HepG2 (cell line): ENCODE data around the gene CSTF1. TPM values are rescaled to one million over a fixed set of nuclear protein-coding genes. Genes with fewer than 3 reads are reported as not detected.

ENCODE experiments used
- ATAC-seq: fragments of 200-7000 bp; cut with Tn5 transposase; 3 replicates; pipeline ENCODE4 v1.9.1; 2020; ENCODE audit warnings: mild to moderate bottlenecking, moderate library complexity
- BruUV-seq: library from RNA; stranded (reverse); fragments of 400-500 nt; replicated peaks from 2 replicates; lab custom pipeline; 2021; lab: Mats Ljungman, UMichigan
- CTCF ChIA-PET: fragments of 300-600 bp; formaldehyde crosslinking; extraction: SDS; loops from one replicate; lab custom pipeline; 2021; ENCODE audit warnings: low total read pairs, inconsistent platforms, low intra/inter-chr PET ratio; lab: Yijun Ruan, JAX
- POLR2A ChIA-PET: fragments of 350-600 bp; sonication (Branson Sonifier 250); formaldehyde crosslinking; loops from one replicate; lab custom pipeline; 2020; ENCODE audit warnings: antibody characterized with exemption, inconsistent platforms; lab: Yijun Ruan, JAX
- DNase-seq: peaks from one replicate; pipeline ENCODE4 v3.0.0-alpha.2; 2015; ENCODE audit warnings: low spot score
- FAIRE-seq: peaks from 3 replicates; lab custom pipeline; 2011; peaks lifted over from hg19 to GRCh38; lab: Jason Lieb, UNC
- H2AFZ ChIP-seq: one replicate; pipeline ENCODE4 v1.6.1; 2011; ENCODE audit warnings: low read length, inconsistent platforms
- H3K27ac ChIP-seq: fragments of 300-600 bp; 3 replicates; pipeline ENCODE4 v1.8.0; 2011; ENCODE audit warnings: mixed run types, mild to moderate bottlenecking, mixed read lengths, low read length, inconsistent platforms; ENCODE audit not compliant: insufficient read depth; ENCODE audit errors: extremely low read length
- H3K27me3 ChIP-seq, 2 experiments: fragments of 200-600 bp in 1 of 2; 2 replicates in 1 of 2; 3 replicates in 1 of 2; pipeline versions ENCODE4 v1.6.0 to v1.8.0; 2011; ENCODE audit warnings: low read length in 2 of 2, mild to moderate bottlenecking in 2 of 2, moderate library complexity in 2 of 2, inconsistent platforms in 1 of 2; ENCODE audit not compliant: insufficient read depth in 2 of 2, control insufficient read depth in 1 of 2
- H3K36me3 ChIP-seq, 2 experiments: fragments of 200-600 bp in 1 of 2; replicated peaks in 1 of 2; 2 replicates in 1 of 2; 3 replicates in 1 of 2; pipeline versions ENCODE4 v1.5.1 to v1.8.0; 2011; ENCODE audit warnings: low read length in 2 of 2, inconsistent platforms in 1 of 2; ENCODE audit not compliant: insufficient read depth in 2 of 2, control insufficient read depth in 1 of 2
- H3K4me1 ChIP-seq: 2 replicates; pipeline ENCODE4 v1.5.1; 2012; ENCODE audit warnings: low read length, inconsistent platforms; ENCODE audit not compliant: insufficient read depth
- H3K4me2 ChIP-seq: 2 replicates; pipeline ENCODE4 v1.6.0; 2011; ENCODE audit warnings: low read depth, low read length, inconsistent platforms
- H3K4me3 ChIP-seq, 3 experiments: fragments of 200-600 bp in 1 of 3; sonication (generic), shearing (Covaris generic) in 1 of 3; replicated peaks in 1 of 3; 2 replicates each; pipeline ENCODE4 v1.5.1; 2011 to 2016; ENCODE audit warnings: low read length in 3 of 3, inconsistent platforms in 2 of 3, low read depth in 2 of 3, mild to moderate bottlenecking in 2 of 3, control low read depth in 1 of 3, mixed read lengths in 1 of 3; ENCODE audit not compliant: insufficient read depth in 1 of 3
- H3K79me2 ChIP-seq: one replicate; pipeline ENCODE4 v1.6.1; 2011; ENCODE audit warnings: low read length, inconsistent platforms; ENCODE audit not compliant: insufficient read depth
- H3K9ac ChIP-seq: 2 replicates; pipeline ENCODE4 v1.6.0; 2011; ENCODE audit warnings: mild to moderate bottlenecking, low read depth, low read length, inconsistent platforms; ENCODE audit not compliant: insufficient read depth
- H3K9me3 ChIP-seq: 2 replicates; pipeline ENCODE4 v1.5.1; 2012; ENCODE audit warnings: mild to moderate bottlenecking, low read length
- H4K20me1 ChIP-seq: 2 replicates; pipeline ENCODE4 v1.6.0; 2011; ENCODE audit warnings: inconsistent platforms, mild to moderate bottlenecking, low read length, moderate library complexity; ENCODE audit not compliant: insufficient read depth
- ATF6 ChIP-seq: sonication (generic); formaldehyde crosslinking; conservative IDR thresholded peaks from 2 replicates; pipeline ENCODE4 v1.4.0; 2020; ENCODE audit warnings: missing genetic modification reagents
- BCL6 ChIP-seq: IDR thresholded peaks from 2 replicates; pipeline ENCODE4 v1.6.1; 2016; ENCODE audit warnings: missing genetic modification reagents, missing compliant biosample characterization
- FOXA3 ChIP-seq: IDR thresholded peaks from 2 replicates; pipeline ENCODE4 v1.6.1; 2016; ENCODE audit warnings: missing genetic modification reagents, missing compliant biosample characterization
- MTA1 ChIP-seq: sonication (generic); formaldehyde crosslinking; IDR thresholded peaks from 2 replicates; pipeline ENCODE4 v1.4.0; 2020; ENCODE audit warnings: missing genetic modification reagents, mild to moderate bottlenecking, borderline replicate concordance
- NFE2L1 ChIP-seq: sonication (generic); formaldehyde crosslinking; IDR thresholded peaks from 2 replicates; pipeline ENCODE4 v1.4.0; 2020; ENCODE audit warnings: missing genetic modification reagents, mild to moderate bottlenecking, borderline replicate concordance
- NKX3-1 ChIP-seq: sonication (generic); formaldehyde crosslinking; IDR thresholded peaks from 2 replicates; pipeline ENCODE4 v1.5.0; 2020; ENCODE audit warnings: missing genetic modification reagents
- PBX2 ChIP-seq: IDR thresholded peaks from 2 replicates; pipeline ENCODE4 v1.6.1; 2016; ENCODE audit warnings: control low read depth
- SOX6 ChIP-seq, 2 experiments: fragments of 450-650 bp in 1 of 2; sonication (generic) in 1 of 2; formaldehyde crosslinking in 1 of 2; IDR thresholded peaks; 2 replicates each; pipeline versions ENCODE4 v1.4.0 to v1.6.1; 2017 to 2020; ENCODE audit warnings: antibody characterized with exemption in 1 of 2, mild to moderate bottlenecking in 1 of 2, missing genetic modification reagents in 1 of 2
- SRF ChIP-seq: IDR thresholded peaks from 2 replicates; pipeline ENCODE4 v1.6.1; 2011; ENCODE audit warnings: mild to moderate bottlenecking, low read depth, low read length, moderate library complexity
- ZNF382 ChIP-seq: sonication (generic); formaldehyde crosslinking; IDR thresholded peaks from 2 replicates; pipeline ENCODE4 v1.5.0; 2020; ENCODE audit warnings: missing genetic modification reagents, mild to moderate bottlenecking, borderline replicate concordance
- ZNF564 ChIP-seq: sonication (generic); formaldehyde crosslinking; IDR thresholded peaks from 2 replicates; pipeline ENCODE4 v1.8.1; 2023; ENCODE audit warnings: mild to moderate bottlenecking, missing genetic modification reagents
- ZNF782 ChIP-seq: sonication (generic); formaldehyde crosslinking; IDR thresholded peaks from 2 replicates; pipeline ENCODE4 v1.4.0; 2020; ENCODE audit warnings: missing genetic modification reagents, mild to moderate bottlenecking, borderline replicate concordance
- WGBS: methylation state at CpG from one replicate; pipeline ENCODE4 v1.1.6; 2017; ENCODE audit warnings: low lambda C conversion rate; 5-methylcytosine and 5-hydroxymethylcytosine counted together
- in situ Hi-C: cut with HindIII; loops from 2 replicates; pipeline ENCODE4 v1.10.0; 2017; ENCODE audit warnings: low pct_unique_long_range_greater_than_20kb; ENCODE audit not compliant: extremely low pct_ligation_motif_present
- intact Hi-C: fragments of 100-400 bp; cut with micrococcal nuclease; formaldehyde crosslinking; loops from one replicate; pipeline ENCODE4 v1.10.0; 2022; ENCODE audit not compliant: unreplicated experiment
- polyA plus RNA-seq, 8 experiments: library from polyadenylated mRNA; depleted of rRNA in 3 of 8; stranded (reverse) in 7 of 8; unstranded in 1 of 8; fragments of >200 nt; fragmentation: Illumina TruSeq in 4 of 8; extraction: Trizol in 4 of 8; gene quantifications; 2 replicates each; pipeline versions ENCODE4 v1.2.1 to v1.2.3, GENCODE V29; 2011 to 2016; ENCODE audit warnings: low read depth in 4 of 8, missing spikeins in 1 of 8, mixed read lengths in 1 of 8; ENCODE audit not compliant: insufficient read depth in 1 of 8
- total RNA-seq, 5 experiments: library from RNA; depleted of rRNA; stranded (reverse); fragments of >200 nt; fragmentation: Illumina TruSeq; extraction: Trizol; gene quantifications; 2 replicates each; pipeline ENCODE4 v1.2.3, GENCODE V29; 2016; ENCODE audit warnings: low read depth in 1 of 5
- TF ChIP-seq, protein P1 (sequence below): IDR thresholded peaks from 2 replicates; pipeline ENCODE4 v1.6.1; 2016; ENCODE audit warnings: mild to moderate bottlenecking

Gene CSTF1
- total and polyA plus RNA-seq, 2 of the 13 experiments (the other 11 are each of a cell fraction or from before 2014, with no cell fraction given) = 70.9 to 100 TPM

DNA sequence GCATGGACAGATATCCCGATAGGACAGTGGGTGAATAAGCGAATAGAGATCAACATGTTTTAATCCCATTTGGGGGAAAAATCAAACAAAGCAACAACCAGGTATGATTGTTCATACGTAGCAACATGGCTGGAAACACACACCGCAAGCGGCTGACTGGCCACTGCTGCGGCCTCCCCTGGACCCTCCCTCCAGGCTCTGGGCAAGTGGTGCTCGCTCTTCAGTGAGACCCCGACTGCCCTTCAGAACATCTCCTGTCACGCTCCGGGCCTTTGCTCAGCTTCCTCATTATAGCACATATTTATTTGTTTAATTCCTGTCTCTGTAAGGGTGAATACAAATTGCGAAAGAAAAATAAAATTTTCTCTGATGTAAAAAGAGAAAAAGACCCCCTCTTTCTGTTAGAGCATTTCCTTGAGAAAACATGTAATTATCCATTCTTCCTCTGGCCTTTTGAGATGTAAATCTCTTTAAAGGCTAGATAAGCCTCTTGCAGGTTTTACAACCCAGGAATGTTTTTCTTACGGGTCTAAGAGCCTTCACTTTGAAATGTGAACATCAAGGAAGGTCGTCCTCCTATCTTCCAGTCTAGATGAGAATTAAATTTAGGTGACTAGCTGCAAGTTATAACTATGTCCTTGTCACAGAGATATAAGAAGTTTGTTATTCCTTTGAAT is 44.7 kb upstream of the CSTF1 start:
- CTCF ChIA-PET = no interaction called here
- H3K9me3 ChIP-seq = no peaks in the 10 kb centered on the region
- intact Hi-C loops = no loop called here

DNA sequence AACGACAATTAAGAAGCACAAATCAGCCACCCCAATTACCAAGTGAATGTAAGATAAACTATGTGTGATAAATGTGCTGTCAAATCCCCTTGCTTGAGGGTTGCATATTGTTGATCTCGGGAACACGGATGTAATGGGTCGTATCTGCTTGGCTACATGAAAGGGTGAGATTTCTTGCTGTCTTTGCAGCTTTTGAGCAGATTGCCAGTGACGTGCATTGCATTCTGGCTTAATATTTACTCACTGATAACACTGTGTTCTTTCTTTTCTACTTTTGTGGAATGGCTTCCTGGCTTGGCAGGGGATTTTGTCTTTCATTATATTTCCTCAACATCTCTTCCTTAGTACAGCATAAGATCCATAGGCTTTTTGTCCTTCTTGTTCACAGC is 44.1 kb upstream of the CSTF1 start:
- peak; percentile 57 for ATAC-seq
- ChIA-PET CTCF (no interaction called here), POLR2A (no interaction called here)
- Histone ChIP-seq H4K20me1 (no peaks in the 10 kb centered on the region), H3K9ac (no peak overlapping the region), H3K27ac (no peak overlapping the region), H3K36me3 (no peaks in the 10 kb centered on the region), H2AFZ (no peak overlapping the region), H3K4me2 (peak overlapping the region; percentile 9), H3K9me3 (no peaks in the 10 kb centered on the region), H3K27me3 (peaks cover 0 to 8% of the 10 kb centered on the region in 2 experiments; a peak in 1 of 5 replicates), H3K4me3 (no peak overlapping the region), H3K4me1 (peaks cover 14% of the 10 kb centered on the region), H3K79me2 (no peaks in the 10 kb centered on the region)
- intact Hi-C loops = no loop called here
- BruUV-seq = no TSS peak
- DNase-seq = peak; percentile 74
- in situ Hi-C loops = no loop called here
- peak; percentile 28 for FAIRE-seq
- WGBS = under 1% methylated on average over 5 of the region's 5 CpGs
- TF ChIP-seq FOXA3 (peak; percentile 21; the same call in 1 of the 2 replicates), ATF6 (CRISPR knock-in tag) (no peak), NKX3-1 (CRISPR knock-in tag) (no peak), PBX2 (CRISPR knock-in tag) (no peak), ZNF382 (CRISPR knock-in tag) (no peak), SRF (no peak), ZNF564 (no peak), SOX6 (IDR thresholded peaks at IDR 0.05) (no peak), SOX6 (CRISPR knock-in tag; IDR thresholded peaks at IDR 0.05) (0 out of 2 replicates have a peak, but pooled peaks have one; percentile 21), MTA1 (no peak), BCL6 (CRISPR knock-in tag) (peak; percentile 88), ZNF782 (no peak)

More for the DNA sequence above, 44.7 kb upstream of the CSTF1 start:
- Histone ChIP-seq H3K4me3 (no peak overlapping the region), H3K27ac (no peak overlapping the region), H3K9ac (no peak overlapping the region), H3K36me3 (no peaks in the 10 kb centered on the region), H3K4me2 (peak overlapping the region; percentile 9), H3K4me1 (peaks cover 14% of the 10 kb centered on the region), H3K27me3 (peaks cover 0 to 11% of the 10 kb centered on the region in 2 experiments; a peak in 1 of 5 replicates), H4K20me1 (no peaks in the 10 kb centered on the region), H2AFZ (no peak overlapping the region), H3K79me2 (no peaks in the 10 kb centered on the region)
- in situ Hi-C loops = no loop called here
- TF ChIP-seq NFE2L1 (CRISPR knock-in tag) = no peak
- TF ChIP-seq, protein P1, sequence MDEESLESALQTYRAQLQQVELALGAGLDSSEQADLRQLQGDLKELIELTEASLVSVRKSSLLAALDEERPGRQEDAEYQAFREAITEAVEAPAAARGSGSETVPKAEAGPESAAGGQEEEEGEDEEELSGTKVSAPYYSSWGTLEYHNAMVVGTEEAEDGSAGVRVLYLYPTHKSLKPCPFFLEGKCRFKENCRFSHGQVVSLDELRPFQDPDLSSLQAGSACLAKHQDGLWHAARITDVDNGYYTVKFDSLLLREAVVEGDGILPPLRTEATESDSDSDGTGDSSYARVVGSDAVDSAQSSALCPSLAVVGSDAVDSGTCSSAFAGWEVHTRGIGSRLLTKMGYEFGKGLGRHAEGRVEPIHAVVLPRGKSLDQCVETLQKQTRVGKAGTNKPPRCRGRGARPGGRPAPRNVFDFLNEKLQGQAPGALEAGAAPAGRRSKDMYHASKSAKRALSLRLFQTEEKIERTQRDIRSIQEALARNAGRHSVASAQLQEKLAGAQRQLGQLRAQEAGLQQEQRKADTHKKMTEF (CRISPR knock-in tag) = 0 out of 2 replicates have a peak, but pooled peaks have one; percentile 9
- 69% methylated on average over 13 of the region's 13 CpGs for WGBS
- no TSS peak for BruUV-seq
- DNase-seq (no peak), ATAC-seq (no peak), FAIRE-seq (no peak)
- POLR2A ChIA-PET = no interaction called here
